Measurements from ENCODE around the gene PARVB.

PARVB gene

DNA sequence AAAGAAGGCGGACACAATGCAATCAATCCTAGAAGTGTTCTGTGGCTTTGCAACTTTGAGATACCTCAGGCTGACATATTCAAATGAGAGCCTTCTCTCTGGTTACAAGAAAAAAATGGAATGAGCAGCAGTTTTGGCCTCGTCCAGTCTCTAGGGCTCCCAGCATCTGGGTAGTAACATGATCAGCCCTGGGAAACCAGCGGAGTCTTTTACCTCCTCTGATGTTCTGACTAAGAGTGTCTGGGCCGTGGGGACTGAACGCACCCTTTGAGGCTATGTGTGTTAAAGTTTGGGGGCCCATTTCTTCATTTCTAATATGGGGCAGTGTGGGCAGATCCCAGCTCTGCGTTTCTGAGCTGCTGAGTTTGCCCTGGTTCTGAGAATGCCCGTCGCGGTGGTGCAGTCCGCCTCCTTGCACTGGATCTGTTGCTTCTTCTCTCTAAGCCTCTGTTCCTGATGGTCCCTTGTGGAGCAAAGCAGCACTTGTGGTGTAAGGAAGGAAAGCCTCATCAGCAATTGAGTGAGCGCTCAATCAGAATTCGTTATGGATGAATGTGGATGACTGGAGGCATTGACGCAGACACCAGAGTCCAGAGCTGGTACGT, 8.1 kb downstream of the PARVB start:
- H3K9me3 ChIP-seq (ENCODE audit: control insufficient read depth in 5 of 5, low read length in 5 of 5): no peaks in the 10 kb centered on the region
- H3K9ac ChIP-seq (ENCODE audit: low read length in 5 of 5): no peak overlapping the region
- H3K36me3 ChIP-seq (ENCODE audit: control insufficient read depth in 5 of 5, insufficient read depth in 5 of 5, low read length in 5 of 5): no peaks in the 10 kb centered on the region
- H3K4me3 ChIP-seq (ENCODE audit: low read depth in 1 of 5, low read length in 5 of 5): peak overlapping the region in 1 of 5 donors; percentile 25
- peaks cover 9 to 49% (median 34%) of the 10 kb centered on the region in 5 donors for H3K4me1 ChIP-seq (ENCODE audit: control insufficient read depth in 5 of 5, insufficient read depth in 5 of 5, low read length in 5 of 5)
- no peaks in the 10 kb centered on the region for H3K27me3 ChIP-seq (ENCODE audit: control insufficient read depth in 5 of 5, insufficient read depth in 4 of 5, low read length in 5 of 5)
- peak overlapping the region; percentile 74 for H3K27ac ChIP-seq (ENCODE audit: low read depth, low read length)

DNA sequence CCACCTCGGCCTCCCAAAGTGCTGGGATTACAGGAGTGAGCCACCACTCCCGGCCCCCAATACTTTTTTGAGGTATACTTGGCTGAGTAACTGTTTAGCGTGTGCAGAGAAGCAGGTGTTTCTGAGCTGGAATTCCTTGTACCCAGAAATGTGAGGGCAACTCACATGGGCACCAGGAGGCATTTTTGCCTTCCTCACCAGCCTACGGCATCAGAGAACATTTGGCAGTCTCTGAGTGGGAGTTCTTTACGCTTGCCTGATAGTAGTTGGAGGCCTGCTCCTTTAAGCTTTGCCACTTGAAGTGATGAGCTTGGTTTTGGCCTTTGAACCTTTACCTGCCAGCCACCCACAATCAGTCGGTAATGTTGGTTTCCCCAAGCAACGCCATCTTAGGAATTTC, 9.2 kb downstream of the PARVB start:
- no peaks in the 10 kb centered on the region for H3K27me3 ChIP-seq (ENCODE audit: control insufficient read depth in 5 of 5, insufficient read depth in 4 of 5, low read length in 5 of 5)

DNA sequence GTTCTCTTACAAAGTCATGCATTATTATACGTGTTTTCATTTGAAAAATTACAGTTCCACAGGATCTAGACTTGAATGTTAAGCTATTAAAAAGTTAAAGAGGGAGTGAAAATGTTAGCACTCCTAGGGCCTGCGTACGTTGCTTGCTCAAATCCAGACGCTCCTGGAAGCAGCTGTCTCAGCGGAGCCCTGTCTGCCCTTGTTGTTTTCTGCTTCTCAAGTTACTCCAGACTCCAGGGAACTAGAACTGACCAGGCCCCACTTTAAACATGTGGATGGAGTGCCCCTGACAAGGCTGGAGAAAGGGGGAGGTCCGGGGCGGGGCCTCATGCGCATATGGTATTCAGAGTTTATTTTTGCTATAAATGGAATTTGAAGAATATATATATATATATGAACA, 9.6 kb downstream of the PARVB start:
- H3K4me1 ChIP-seq (ENCODE audit: control insufficient read depth in 5 of 5, insufficient read depth in 5 of 5, low read length in 5 of 5): peaks cover 13 to 49% (median 40%) of the 10 kb centered on the region in 5 donors
- no peaks in the 10 kb centered on the region for H3K36me3 ChIP-seq (ENCODE audit: control insufficient read depth in 5 of 5, insufficient read depth in 5 of 5, low read length in 5 of 5)
- no peaks in the 10 kb centered on the region for H3K27me3 ChIP-seq (ENCODE audit: control insufficient read depth in 5 of 5, insufficient read depth in 4 of 5, low read length in 5 of 5)
- H3K9me3 ChIP-seq (ENCODE audit: control insufficient read depth in 5 of 5, low read length in 5 of 5): no peaks in the 10 kb centered on the region
- H3K4me3 ChIP-seq (ENCODE audit: low read depth in 1 of 5, low read length in 5 of 5): no peak overlapping the region
- H3K27ac ChIP-seq (ENCODE audit: low read depth, low read length): no peak overlapping the region
- H3K9ac ChIP-seq (ENCODE audit: low read length in 5 of 5): no peak overlapping the region

More for the DNA sequence above, 9.2 kb downstream of the PARVB start:
- peaks cover 13 to 53% (median 40%) of the 10 kb centered on the region in 5 donors for H3K4me1 ChIP-seq (ENCODE audit: control insufficient read depth in 5 of 5, insufficient read depth in 5 of 5, low read length in 5 of 5)
- H3K27ac ChIP-seq (ENCODE audit: low read depth, low read length): peak overlapping the region; percentile 74
- no peak overlapping the region for H3K9ac ChIP-seq (ENCODE audit: low read length in 5 of 5)
- no peak overlapping the region for H3K4me3 ChIP-seq (ENCODE audit: low read depth in 1 of 5, low read length in 5 of 5)
- no peaks in the 10 kb centered on the region for H3K9me3 ChIP-seq (ENCODE audit: control insufficient read depth in 5 of 5, low read length in 5 of 5)
- H3K36me3 ChIP-seq (ENCODE audit: control insufficient read depth in 5 of 5, insufficient read depth in 5 of 5, low read length in 5 of 5): no peaks in the 10 kb centered on the region

DNA sequence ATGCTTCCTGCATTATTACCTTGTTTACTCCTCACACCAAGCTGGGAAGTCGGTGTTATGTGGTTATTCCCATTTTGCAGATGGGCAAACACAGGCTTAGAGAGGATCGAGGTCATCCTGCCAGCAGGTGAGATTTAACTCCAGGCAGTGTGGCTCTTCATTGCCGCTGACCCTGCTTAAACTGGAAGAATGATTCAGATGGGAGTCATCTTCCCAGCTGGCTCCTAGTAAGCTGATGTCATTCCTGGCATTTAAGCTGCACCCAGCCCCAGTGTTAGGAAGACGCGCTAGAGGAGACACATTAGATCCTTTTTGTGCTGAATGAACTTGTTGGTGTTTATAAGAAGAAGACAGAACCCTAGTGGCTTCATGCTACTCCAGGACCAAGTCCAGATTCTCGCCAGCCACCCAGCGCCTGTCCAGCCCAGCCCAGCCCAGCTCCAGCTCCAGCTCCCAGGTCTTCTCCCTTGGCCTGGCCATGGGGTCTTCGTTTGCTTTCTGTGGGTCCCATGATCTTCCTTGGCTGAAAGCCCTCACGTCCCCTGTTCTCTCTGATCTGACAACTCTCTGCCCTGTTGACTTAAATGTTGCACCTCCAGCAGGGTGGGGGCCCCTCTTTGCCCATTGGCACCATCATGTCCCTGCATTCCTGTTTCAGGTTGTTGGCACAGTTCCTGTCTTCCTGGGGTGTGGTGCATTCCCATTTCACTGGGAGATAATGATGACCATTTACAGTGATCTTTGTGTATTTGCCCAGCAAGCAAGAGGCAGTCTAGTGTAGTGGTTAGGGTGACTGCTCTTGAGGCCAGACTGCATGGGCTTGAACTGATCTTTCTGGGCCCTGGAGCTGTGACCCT, 13.6 kb downstream of the PARVB start:
- H3K36me3 ChIP-seq (ENCODE audit: control insufficient read depth in 5 of 5, insufficient read depth in 5 of 5, low read length in 5 of 5): peaks cover 0 to 2% (median 0%) of the 10 kb centered on the region in 5 donors
- no peaks in the 10 kb centered on the region for H3K27me3 ChIP-seq (ENCODE audit: control insufficient read depth in 5 of 5, insufficient read depth in 4 of 5, low read length in 5 of 5)
- H3K9me3 ChIP-seq (ENCODE audit: control insufficient read depth in 5 of 5, low read length in 5 of 5): no peaks in the 10 kb centered on the region
- peak overlapping the region; percentile 54 for H3K27ac ChIP-seq (ENCODE audit: low read depth, low read length)
- H3K9ac ChIP-seq (ENCODE audit: low read length in 5 of 5): no peak overlapping the region
- H3K4me3 ChIP-seq (ENCODE audit: low read depth in 1 of 5, low read length in 5 of 5): peak overlapping the region in 2 of 5 donors; percentile 17 to 31
- peaks cover 4 to 20% (median 19%) of the 10 kb centered on the region in 5 donors for H3K4me1 ChIP-seq (ENCODE audit: control insufficient read depth in 5 of 5, insufficient read depth in 5 of 5, low read length in 5 of 5)

DNA sequence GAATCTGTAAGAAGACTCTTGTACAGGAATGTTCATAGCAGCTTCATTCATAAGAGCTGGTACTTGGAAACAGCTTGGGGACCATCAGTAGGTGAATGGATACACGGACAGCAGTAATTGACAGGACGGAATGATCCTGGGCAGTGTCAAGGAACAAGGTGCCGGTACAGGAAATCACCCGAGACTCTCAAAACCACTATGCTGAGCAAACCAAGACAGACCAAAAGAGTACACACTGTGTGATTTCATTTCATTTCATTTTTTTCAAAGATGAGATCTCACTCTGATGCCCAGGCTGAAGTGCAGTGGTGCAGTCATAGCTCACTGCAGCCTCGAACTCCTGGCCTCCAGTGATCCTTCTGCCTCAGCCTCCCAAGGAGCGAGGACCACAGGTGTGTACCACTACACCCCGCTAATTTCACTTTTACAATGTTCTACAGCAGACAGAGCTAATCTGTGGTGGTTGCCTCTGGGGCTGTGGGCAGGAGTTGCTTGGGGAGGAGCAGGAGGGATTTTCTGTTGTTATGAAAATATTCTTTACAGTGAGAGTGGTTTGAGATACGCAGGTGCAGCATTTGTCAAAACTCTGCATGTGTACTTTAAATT, 15.6 kb downstream of the PARVB start:
- Histone ChIP-seq H3K4me1 (ENCODE audit: control insufficient read depth in 5 of 5, insufficient read depth in 5 of 5, low read length in 5 of 5) (peaks cover 4 to 13% (median 12%) of the 10 kb centered on the region in 5 donors), H3K27ac (ENCODE audit: low read depth, low read length) (no peak overlapping the region), H3K27me3 (ENCODE audit: control insufficient read depth in 5 of 5, insufficient read depth in 4 of 5, low read length in 5 of 5) (no peaks in the 10 kb centered on the region), H3K9me3 (ENCODE audit: control insufficient read depth in 5 of 5, low read length in 5 of 5) (no peaks in the 10 kb centered on the region), H3K4me3 (ENCODE audit: low read depth in 1 of 5, low read length in 5 of 5) (no peak overlapping the region), H3K36me3 (ENCODE audit: control insufficient read depth in 5 of 5, insufficient read depth in 5 of 5, low read length in 5 of 5) (peaks cover 0 to 2% (median 0%) of the 10 kb centered on the region in 5 donors), H3K9ac (ENCODE audit: low read length in 5 of 5) (no peak overlapping the region)

DNA sequence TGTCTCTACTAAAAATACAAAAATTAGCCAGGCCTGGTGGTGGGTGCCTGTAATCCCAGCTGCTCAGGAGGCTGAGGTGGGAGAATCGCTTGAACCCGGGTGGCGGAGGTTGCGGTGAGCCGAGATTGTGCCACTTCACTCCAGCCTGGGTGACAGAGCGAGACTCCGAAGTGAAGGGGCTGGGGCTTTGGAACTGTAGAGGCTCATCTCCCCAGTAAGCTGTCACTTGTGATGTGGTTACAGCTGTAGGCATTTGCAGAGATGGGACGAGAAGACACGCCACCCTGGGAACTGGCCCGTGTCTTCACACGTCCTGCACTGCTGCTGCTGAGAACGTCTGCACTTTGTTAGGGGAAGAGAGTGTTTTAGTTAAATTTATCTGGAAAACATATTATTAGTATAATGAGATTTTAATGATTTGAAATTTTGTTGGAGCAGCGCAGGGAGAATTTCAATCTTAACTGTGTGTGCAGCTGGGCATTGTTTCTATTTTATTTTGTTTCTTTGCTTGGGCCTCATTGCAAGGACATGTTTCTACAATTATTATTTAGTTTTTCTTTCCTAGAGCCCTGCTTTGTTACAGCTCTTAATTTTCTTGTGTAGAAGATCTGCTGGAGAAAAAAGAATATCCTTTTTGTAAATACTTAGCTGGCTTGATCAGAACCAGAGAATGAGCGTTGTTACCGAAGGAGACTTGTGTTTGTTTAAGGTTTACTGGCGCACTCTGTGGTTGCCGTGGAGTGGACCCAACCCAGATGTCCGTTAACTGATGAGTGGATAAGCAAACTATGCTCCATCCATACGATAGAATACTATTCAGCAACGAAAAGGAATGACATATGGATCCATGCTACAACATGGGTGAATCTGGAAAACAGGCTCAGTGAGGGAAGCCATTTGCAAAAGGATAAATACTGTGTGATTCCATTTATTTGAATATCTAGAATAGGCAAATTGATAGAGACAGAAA, 18.4 kb downstream of the PARVB start:
- peaks cover 0 to 2% (median 0%) of the 10 kb centered on the region in 5 donors for H3K36me3 ChIP-seq (ENCODE audit: control insufficient read depth in 5 of 5, insufficient read depth in 5 of 5, low read length in 5 of 5)
- no peak overlapping the region for H3K27ac ChIP-seq (ENCODE audit: low read depth, low read length)
- H3K4me1 ChIP-seq (ENCODE audit: control insufficient read depth in 5 of 5, insufficient read depth in 5 of 5, low read length in 5 of 5): peaks cover 6 to 18% (median 17%) of the 10 kb centered on the region in 5 donors
- no peak overlapping the region for H3K9ac ChIP-seq (ENCODE audit: low read length in 5 of 5)
- H3K9me3 ChIP-seq (ENCODE audit: control insufficient read depth in 5 of 5, low read length in 5 of 5): no peaks in the 10 kb centered on the region
- no peak overlapping the region for H3K4me3 ChIP-seq (ENCODE audit: low read depth in 1 of 5, low read length in 5 of 5)
- no peaks in the 10 kb centered on the region for H3K27me3 ChIP-seq (ENCODE audit: control insufficient read depth in 5 of 5, insufficient read depth in 4 of 5, low read length in 5 of 5)

DNA sequence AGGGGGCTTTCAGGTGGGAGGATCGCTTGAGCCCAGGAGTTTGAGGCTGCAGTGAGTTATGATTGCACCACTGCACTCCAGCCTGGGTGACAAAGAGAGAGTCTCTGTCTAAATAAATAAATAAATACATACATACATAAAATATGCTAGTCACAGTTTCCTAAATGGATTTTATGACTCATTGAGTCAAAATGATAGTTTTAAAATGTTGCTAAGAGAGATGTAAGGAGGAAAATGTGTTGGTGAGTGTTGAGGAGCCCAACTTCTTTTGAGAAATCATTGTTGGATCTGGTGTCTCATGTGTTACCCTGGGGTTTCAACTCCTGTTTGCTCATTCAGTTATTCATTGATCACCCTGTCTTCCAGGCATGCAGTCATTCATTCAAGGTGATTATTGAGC, 21.0 kb downstream of the PARVB start:
- Histone ChIP-seq H3K4me3 (ENCODE audit: low read depth in 1 of 5, low read length in 5 of 5) (no peak overlapping the region), H3K4me1 (ENCODE audit: control insufficient read depth in 5 of 5, insufficient read depth in 5 of 5, low read length in 5 of 5) (peaks cover 12 to 32% (median 28%) of the 10 kb centered on the region in 5 donors)

DNA sequence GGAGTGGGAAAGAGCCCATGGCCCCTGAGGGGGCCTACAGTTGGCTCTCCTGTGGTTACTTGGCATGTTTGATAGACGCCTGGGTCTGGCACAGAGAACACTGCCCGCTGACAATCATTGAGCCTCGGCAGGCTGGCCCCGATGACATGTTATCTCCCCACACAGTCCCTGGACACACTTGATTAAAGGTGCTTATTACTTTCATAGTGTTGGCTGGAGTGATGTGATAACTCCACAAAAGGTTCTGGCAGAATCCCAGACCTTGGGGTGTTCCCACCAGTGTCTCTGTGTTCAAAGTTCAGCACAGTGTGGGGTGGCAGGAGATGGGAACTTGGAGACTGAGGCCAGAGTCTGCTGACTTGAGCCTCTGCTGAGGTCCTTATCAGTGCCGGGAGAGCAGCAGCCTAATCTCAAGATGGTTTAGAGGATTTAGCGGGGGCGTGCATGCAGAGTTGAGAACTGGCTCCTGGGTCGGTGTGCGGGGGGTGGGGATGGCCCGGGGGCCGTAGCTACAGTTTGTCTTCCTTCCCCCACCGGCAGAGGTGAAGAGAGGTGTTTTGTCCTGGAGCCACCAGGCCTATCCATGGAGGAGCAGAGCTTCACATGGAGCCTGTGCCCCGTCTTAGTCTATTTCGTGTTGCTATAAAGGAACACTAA, 22.5 kb downstream of the PARVB start:
- H3K9ac ChIP-seq (ENCODE audit: low read length in 5 of 5): no peak overlapping the region
- no peaks in the 10 kb centered on the region for H3K9me3 ChIP-seq (ENCODE audit: control insufficient read depth in 5 of 5, low read length in 5 of 5)
- H3K36me3 ChIP-seq (ENCODE audit: control insufficient read depth in 5 of 5, insufficient read depth in 5 of 5, low read length in 5 of 5): peaks cover 0 to 2% (median 0%) of the 10 kb centered on the region in 5 donors
- H3K4me1 ChIP-seq (ENCODE audit: control insufficient read depth in 5 of 5, insufficient read depth in 5 of 5, low read length in 5 of 5): peaks cover 12 to 41% (median 32%) of the 10 kb centered on the region in 5 donors
- no peaks in the 10 kb centered on the region for H3K27me3 ChIP-seq (ENCODE audit: control insufficient read depth in 5 of 5, insufficient read depth in 4 of 5, low read length in 5 of 5)
- H3K27ac ChIP-seq (ENCODE audit: low read depth, low read length): no peak overlapping the region
- H3K4me3 ChIP-seq (ENCODE audit: low read depth in 1 of 5, low read length in 5 of 5): no peak overlapping the region

More for the DNA sequence above, 21.0 kb downstream of the PARVB start:
- Histone ChIP-seq H3K27me3 (ENCODE audit: control insufficient read depth in 5 of 5, insufficient read depth in 4 of 5, low read length in 5 of 5) (no peaks in the 10 kb centered on the region), H3K36me3 (ENCODE audit: control insufficient read depth in 5 of 5, insufficient read depth in 5 of 5, low read length in 5 of 5) (peaks cover 0 to 2% (median 0%) of the 10 kb centered on the region in 5 donors), H3K9me3 (ENCODE audit: control insufficient read depth in 5 of 5, low read length in 5 of 5) (no peaks in the 10 kb centered on the region), H3K9ac (ENCODE audit: low read length in 5 of 5) (no peak overlapping the region), H3K27ac (ENCODE audit: low read depth, low read length) (no peak overlapping the region)

DNA sequence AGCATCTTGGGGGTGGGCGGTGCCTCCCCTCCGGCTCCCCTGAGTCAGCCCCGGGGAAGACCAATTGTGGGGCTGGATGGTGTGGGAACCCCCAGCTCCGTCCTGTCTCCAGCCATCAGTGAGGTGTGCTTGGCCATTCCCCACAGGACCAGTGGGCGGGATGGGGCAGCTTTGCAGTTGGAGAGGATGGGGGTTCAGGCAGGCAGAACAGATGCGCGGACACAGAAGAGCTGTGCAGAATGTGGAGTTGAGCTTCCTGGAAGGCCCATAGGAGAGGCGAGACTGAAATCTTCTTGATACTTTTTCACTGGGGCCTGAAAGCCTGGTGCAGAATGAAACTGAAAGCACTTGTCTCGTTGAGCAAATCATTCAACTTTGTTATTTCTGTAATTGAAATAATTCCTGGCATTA, 23.8 kb downstream of the PARVB start:
- peaks cover 0 to 7% (median 5%) of the 10 kb centered on the region in 5 donors for H3K36me3 ChIP-seq (ENCODE audit: control insufficient read depth in 5 of 5, insufficient read depth in 5 of 5, low read length in 5 of 5)
- H3K27ac ChIP-seq (ENCODE audit: low read depth, low read length): no peak overlapping the region
- peaks cover 12 to 47% (median 32%) of the 10 kb centered on the region in 5 donors for H3K4me1 ChIP-seq (ENCODE audit: control insufficient read depth in 5 of 5, insufficient read depth in 5 of 5, low read length in 5 of 5)
- H3K27me3 ChIP-seq (ENCODE audit: control insufficient read depth in 5 of 5, insufficient read depth in 4 of 5, low read length in 5 of 5): no peaks in the 10 kb centered on the region
- no peaks in the 10 kb centered on the region for H3K9me3 ChIP-seq (ENCODE audit: control insufficient read depth in 5 of 5, low read length in 5 of 5)
- H3K4me3 ChIP-seq (ENCODE audit: low read depth in 1 of 5, low read length in 5 of 5): no peak overlapping the region
- H3K9ac ChIP-seq (ENCODE audit: low read length in 5 of 5): no peak overlapping the region
